Activated naive CD4-positive, alpha-beta T cell treated with anti-CD3 and anti-CD28 coated beads, Interleukin-2, amount 10 ng/mL, durations not matched to agents 5 hours and 36 hours (primary cell): ENCODE data around the gene CCDC97. TPM values are rescaled to one million over a fixed set of nuclear protein-coding genes. Genes with fewer than 3 reads are reported as not detected.

Experiments
- total RNA-seq, 2 experiments: library from RNA; stranded (reverse); gene quantifications; one replicate each; pipeline ENCODE4 v1.2.3, GENCODE V29; 2021

Gene CCDC97
- total RNA-seq: 10 to 100 TPM; 39.4 to 40.0 TPM

GRCh38 chr19:41310033-41310831, at the start of gene CCDC97:
CCDC97 (plus strand) TSS chr19:41310172; CDS start chr19:41310311, 139 bp downstream.

GRCh38 chr19:41263850-41264580, 46.0 kb upstream of the CCDC97 start, which contains the start of gene HNRNPUL1:
HNRNPUL1 (plus strand) TSS chr19:41264372; CDS start chr19:41264504, 132 bp downstream.

GRCh38 chr19:41353466-41354342, 43.7 kb downstream of the CCDC97 start, which contains the start of gene TGFB1:
TGFB1 (minus strand) TSS chr19:41353922; CDS start chr19:41353044, 878 bp downstream.

GRCh38 chr19:41363753-41364523, 54.0 kb downstream of the CCDC97 start, which contains the start of gene B9D2:
B9D2 (minus strand) TSS chr19:41364149; CDS start chr19:41363519, 630 bp downstream.

Other genes with a start within 250 kb of the CCDC97 start
- gene CYP2A13, start 221.7 kb upstream of the CCDC97 start, total RNA-seq: not detected
- not detected for gene CYP2F1, start 195.7 kb upstream of the CCDC97 start, total RNA-seq
- 1 to 10 TPM in 1 of 2 experiments, under 1 TPM in 1; 0.94 to 1.8 TPM for gene CYP2S1, start 117.0 kb upstream of the CCDC97 start, total RNA-seq
- under 1 TPM; 0.17 to 0.30 TPM for gene AXL, start 90.9 kb upstream of the CCDC97 start, total RNA-seq
- 100 to 1,000 TPM; 331 to 335 TPM for gene HNRNPUL1, start 45.8 kb upstream of the CCDC97 start, total RNA-seq
- 100 to 1,000 TPM; 226 to 232 TPM for gene TGFB1, start 43.8 kb downstream of the CCDC97 start, total RNA-seq
- 10 to 100 TPM; 10.7 to 14.3 TPM for gene B9D2, start 54.0 kb downstream of the CCDC97 start, total RNA-seq
- 1 to 10 TPM; 8.9 TPM for gene TMEM91, start 66.4 kb downstream of the CCDC97 start, total RNA-seq
- 10 to 100 TPM; 26.3 to 28.4 TPM for gene EXOSC5, start 87.2 kb downstream of the CCDC97 start, total RNA-seq
- gene BCKDHA, start 87.6 kb downstream of the CCDC97 start, total RNA-seq: 10 to 100 TPM; 18.3 to 20.3 TPM
- gene B3GNT8, start 117.2 kb downstream of the CCDC97 start, total RNA-seq: 1 to 10 TPM in 1 of 2 experiments, under 1 TPM in 1; 0.88 to 2.0 TPM
- 10 to 100 TPM; 39.4 to 42.0 TPM for gene DMAC2, start 129.7 kb downstream of the CCDC97 start, total RNA-seq
- not detected for gene ERICH4, start 133.0 kb downstream of the CCDC97 start, total RNA-seq